Measurements from ENCODE around the gene MYL6B. TPM values are rescaled to one million over a fixed set of nuclear protein-coding genes. Genes with fewer than 3 reads are reported as not detected.
A peak's percentile ranks its signal among the peaks of the same experiment; 100 is the strongest.

MYL6B gene
- polyA plus RNA-seq, 1 donor (not counting 4 experiments of a cell fraction or from before 2014, with no cell fraction given): 44.9 TPM

GRCh38 chr12:56105609-56105902, 46.8 kb upstream of the MYL6B start:
- no peaks in the 10 kb centered on the region for H3K9me3 ChIP-seq (ENCODE audit: control insufficient read depth, low read depth, low read length)
- TF ChIP-seq EZH2 (IDR thresholded peaks at IDR 0.05; ENCODE audit: low read length) (no peak), CTCF (optimal IDR thresholded peaks at IDR 0.05 in 1 of 3, IDR thresholded peaks at IDR 0.05 in 1 of 3, conservative IDR thresholded peaks at IDR 0.05 in 1 of 3; ENCODE audit: extremely low read depth in 1 of 3, insufficient read depth in 2 of 3, low read length in 3 of 3) (no peak)
- no peak for FAIRE-seq
- peaks cover 37% of the 10 kb centered on the region for H3K79me2 ChIP-seq (ENCODE audit: control insufficient read depth, insufficient read depth, low read length)
- peak overlapping the region; percentile 76 for H3K27ac ChIP-seq (ENCODE audit: control insufficient read depth, insufficient read depth, low read length)
- H2AFZ ChIP-seq (ENCODE audit: control insufficient read depth, low read length): no peak overlapping the region
- DNase-seq (ENCODE audit: low read depth, low spot score): no peak
- H3K4me3 ChIP-seq (ENCODE audit: control insufficient read depth in 2 of 3, extremely low read depth in 1 of 3, insufficient read depth in 2 of 3, low read depth in 1 of 3, low read length in 3 of 3): peak overlapping the region; percentile 68 to 95 (median 93)
- H3K9me1 ChIP-seq (ENCODE audit: control insufficient read depth, extremely low read depth, insufficient read depth, low read length): no peaks in the 10 kb centered on the region
- H3K27me3 ChIP-seq (ENCODE audit: control insufficient read depth, extremely low read depth, insufficient read depth, low read length): no peaks in the 10 kb centered on the region
- H4K20me1 ChIP-seq (ENCODE audit: control insufficient read depth, extremely low read depth, insufficient read depth, low read length): peaks cover 6% of the 10 kb centered on the region
- H3K4me1 ChIP-seq (ENCODE audit: control insufficient read depth, extremely low read depth, insufficient read depth, low read length): peaks cover 31% of the 10 kb centered on the region
- peak overlapping the region; percentile 100 for H3K4me2 ChIP-seq (ENCODE audit: control insufficient read depth, extremely low read depth, insufficient read depth, low read depth, low read length)
- peaks cover 17 to 33% of the 10 kb centered on the region in 2 experiments for H3K36me3 ChIP-seq (ENCODE audit: control insufficient read depth in 2 of 2, extremely low read depth in 1 of 2, insufficient read depth in 2 of 2, low read length in 2 of 2)
- peak overlapping the region; percentile 95 for H3K9ac ChIP-seq (ENCODE audit: control insufficient read depth, extremely low read depth, insufficient read depth, low read length)
- dilution Hi-C loops (cut with MboI; ENCODE audit: extremely low pct_ligation_motif_present, low sequenced_read_pairs): no loop called here

- DNase-seq (ENCODE audit: low read depth, low spot score) (no peak), FAIRE-seq (no peak)
- H2AFZ ChIP-seq (ENCODE audit: control insufficient read depth, low read length): no peak overlapping the region
- H3K9me1 ChIP-seq (ENCODE audit: control insufficient read depth, extremely low read depth, insufficient read depth, low read length): no peaks in the 10 kb centered on the region
- no peak overlapping the region for H3K4me3 ChIP-seq (ENCODE audit: control insufficient read depth in 2 of 3, extremely low read depth in 1 of 3, insufficient read depth in 2 of 3, low read depth in 1 of 3, low read length in 3 of 3)
- H3K4me2 ChIP-seq (ENCODE audit: control insufficient read depth, extremely low read depth, insufficient read depth, low read depth, low read length): no peak overlapping the region
- H3K79me2 ChIP-seq (ENCODE audit: control insufficient read depth, insufficient read depth, low read length): peaks cover 43% of the 10 kb centered on the region
- peaks cover 41% of the 10 kb centered on the region for H3K4me1 ChIP-seq (ENCODE audit: control insufficient read depth, extremely low read depth, insufficient read depth, low read length)
- no peaks in the 10 kb centered on the region for H3K27me3 ChIP-seq (ENCODE audit: control insufficient read depth, extremely low read depth, insufficient read depth, low read length)
- no peak overlapping the region for H3K9ac ChIP-seq (ENCODE audit: control insufficient read depth, extremely low read depth, insufficient read depth, low read length)
- H3K9me3 ChIP-seq (ENCODE audit: control insufficient read depth, low read depth, low read length): no peaks in the 10 kb centered on the region
- dilution Hi-C loops (cut with MboI; ENCODE audit: extremely low pct_ligation_motif_present, low sequenced_read_pairs): no loop called here
- peaks cover 6% of the 10 kb centered on the region for H4K20me1 ChIP-seq (ENCODE audit: control insufficient read depth, extremely low read depth, insufficient read depth, low read length)
- no peak for TF ChIP-seq EZH2 (IDR thresholded peaks at IDR 0.05; ENCODE audit: low read length)
- no peak for TF ChIP-seq CTCF (optimal IDR thresholded peaks at IDR 0.05 in 1 of 3, IDR thresholded peaks at IDR 0.05 in 1 of 3, conservative IDR thresholded peaks at IDR 0.05 in 1 of 3; ENCODE audit: extremely low read depth in 1 of 3, insufficient read depth in 2 of 3, low read length in 3 of 3)
- no peak overlapping the region for H3K27ac ChIP-seq (ENCODE audit: control insufficient read depth, insufficient read depth, low read length)
- peaks cover 17 to 46% of the 10 kb centered on the region in 2 experiments for H3K36me3 ChIP-seq (ENCODE audit: control insufficient read depth in 2 of 2, extremely low read depth in 1 of 2, insufficient read depth in 2 of 2, low read length in 2 of 2)
These were observed 45.1 kb upstream of the MYL6B start for GRCh38 chr12:56107242-56107641.

All from keratinocyte (primary cell).